DOHH2 (cell line): ENCODE data around the gene ATP2B2.

ENCODE experiments used
- CTCF ChIP-seq: fragments of 200-600 bp; sonication (generic); IDR thresholded peaks from one replicate; pipeline ENCODE4 v1.5.1; 2014; ENCODE audit warnings: antibody characterized with exemption, mild to moderate bottlenecking, low read depth, low read length; ENCODE audit not compliant: poor library complexity, severe bottlenecking
- EZH2phosphoT487 ChIP-seq: fragments of 200-600 bp; sonication (generic); IDR thresholded peaks from 2 replicates; pipeline ENCODE4 v1.6.1; 2017; ENCODE audit warnings: borderline replicate concordance, mild to moderate bottlenecking, antibody characterized with exemption, low read length, moderate library complexity, mixed read lengths

DNA sequence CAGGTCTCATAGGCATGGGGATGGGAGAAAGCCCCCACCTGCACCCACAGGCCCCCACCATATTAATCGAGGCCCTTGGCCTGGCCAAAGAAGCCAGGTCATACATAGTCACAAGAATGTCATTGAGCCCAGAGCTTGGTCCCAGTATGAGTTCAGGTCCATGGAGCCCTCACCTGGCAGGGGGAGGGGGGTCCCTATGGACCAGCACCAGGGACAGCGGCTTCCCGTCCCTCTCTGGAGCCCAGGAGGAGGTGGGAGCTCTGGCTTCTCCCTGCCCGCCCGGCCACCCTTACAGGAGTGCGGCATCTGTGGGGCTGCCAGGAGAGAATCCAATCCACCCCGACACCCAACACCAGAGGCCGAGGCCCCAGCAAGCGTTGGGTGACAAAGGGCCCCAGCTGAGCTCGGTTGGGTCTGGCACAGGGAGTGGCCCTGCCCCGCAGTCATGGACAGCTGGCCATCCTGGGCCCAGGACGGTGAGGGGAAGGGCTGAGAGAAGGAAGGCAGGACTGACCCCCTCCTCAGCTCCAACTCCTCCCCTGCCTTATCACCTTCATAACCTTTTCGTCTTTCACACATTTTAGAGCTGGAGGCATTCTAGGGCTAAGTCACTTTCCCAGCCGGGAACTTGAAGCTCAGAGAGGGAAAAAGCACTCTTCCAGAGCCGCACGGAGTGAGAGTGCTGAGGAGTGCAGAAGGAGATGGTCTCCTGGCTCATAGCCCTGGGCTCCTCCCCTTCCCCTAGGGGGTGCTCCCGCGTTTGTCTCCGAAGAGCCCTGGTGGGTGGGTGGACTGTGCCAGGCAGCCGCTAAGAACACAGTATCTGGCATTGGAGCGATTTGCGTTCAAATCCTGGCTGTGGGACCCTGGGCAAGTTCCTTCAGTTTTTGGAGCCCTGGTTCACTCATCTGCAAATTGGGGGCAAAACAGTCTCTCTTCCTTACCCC is 54.6 kb downstream of the ATP2B2 start:
- TF ChIP-seq CTCF, result no peak
- TF ChIP-seq EZH2phosphoT487, result no peak
